SK-N-SH (cell line): ENCODE results near the gene TRPM3. TPM values are rescaled to one million over a fixed set of nuclear protein-coding genes. Genes with fewer than 3 reads are reported as not detected.

Experiments used
- CTCF ChIA-PET: fragments of 300-600, 350-600 bp; formaldehyde crosslinking; extraction: SDS; loops from one replicate; lab custom pipeline; 2021; lab: Yijun Ruan, JAX
- POLR2A ChIA-PET: fragments of 350-600 bp; sonication (Branson Sonifier 250); formaldehyde crosslinking; extraction: SDS; loops from one replicate; lab custom pipeline; 2020; ENCODE audit warnings: antibody characterized with exemption, inconsistent platforms; lab: Yijun Ruan, JAX
- DNase-seq: peaks from one replicate; pipeline ENCODE4 v3.0.0; 2012
- H2AFZ ChIP-seq: fragments of 200-600 bp; sonication (generic); 2 replicates; pipeline ENCODE4 v1.8.1; 2016; ENCODE audit warnings: antibody characterized with exemption, mild to moderate bottlenecking, low read depth
- H3F3A ChIP-seq: fragments of 200-600 bp; sonication (generic); replicated peaks from 2 replicates; pipeline ENCODE3; 2016; ENCODE audit warnings: antibody characterized with exemption, mild to moderate bottlenecking; ENCODE audit not compliant: insufficient read depth
- H3K27ac ChIP-seq, 2 experiments: fragments of 200-500 bp in 1 of 2; fragments of 200-600 bp in 1 of 2; sonication (Bioruptor generic) in 1 of 2; sonication (generic), shearing (Covaris generic) in 1 of 2; 2 replicates each; pipeline versions ENCODE4 v1.5.1 to v1.6.1; 2014 to 2016; ENCODE audit warnings: low read depth in 2 of 2, inconsistent platforms in 1 of 2, low read length in 1 of 2, mild to moderate bottlenecking in 1 of 2, mixed read lengths in 1 of 2
- H3K27me3 ChIP-seq: fragments of 200-600 bp; sonication (generic), shearing (Covaris generic); 2 replicates; pipeline ENCODE4 v1.6.1; 2016; ENCODE audit warnings: mixed run types; ENCODE audit not compliant: insufficient read depth
- H3K36me3 ChIP-seq, 2 experiments: fragments of 200-500 bp in 1 of 2; fragments of 200-600 bp in 1 of 2; sonication (Bioruptor generic) in 1 of 2; sonication (generic) in 1 of 2; replicated peaks in 1 of 2; 2 replicates each; pipeline versions ENCODE3 to v1.5.1; 2014 to 2016; ENCODE audit warnings: low read length in 1 of 2, mild to moderate bottlenecking in 1 of 2; ENCODE audit not compliant: insufficient read depth in 2 of 2, control insufficient read depth in 1 of 2
- H3K4me1 ChIP-seq, 2 experiments: fragments of 200-500 bp in 1 of 2; fragments of 200-600 bp in 1 of 2; sonication (Bioruptor generic) in 1 of 2; sonication (generic), shearing (Covaris generic) in 1 of 2; 2 replicates each; pipeline versions ENCODE4 v1.5.1 to v1.6.1; 2014 to 2016; ENCODE audit warnings: low read depth in 1 of 2, low read length in 1 of 2, mixed run types in 1 of 2; ENCODE audit not compliant: insufficient read depth in 2 of 2, control insufficient read depth in 1 of 2
- H3K4me2 ChIP-seq: fragments of 200-600 bp; sonication (generic), shearing (Covaris generic); 2 replicates; pipeline ENCODE4 v1.6.1; 2017; ENCODE audit warnings: mixed run types
- H3K4me3 ChIP-seq, 2 experiments: fragments of 200-500 bp in 1 of 2; fragments of 200-600 bp in 1 of 2; sonication (Bioruptor generic) in 1 of 2; sonication (generic), shearing (Covaris generic) in 1 of 2; 2 replicates each; pipeline versions ENCODE4 v1.5.1 to v1.8.1; 2014 to 2016; ENCODE audit warnings: low read depth in 2 of 2, inconsistent platforms in 1 of 2, low read length in 1 of 2, mild to moderate bottlenecking in 1 of 2, mixed read lengths in 1 of 2, moderate library complexity in 1 of 2
- H3K79me2 ChIP-seq: fragments of 200-600 bp; sonication (generic); 2 replicates; pipeline ENCODE4 v1.8.1; 2017; ENCODE audit warnings: mild to moderate bottlenecking; ENCODE audit not compliant: insufficient read depth
- H3K9ac ChIP-seq: fragments of 200-600 bp; sonication (generic); 2 replicates; pipeline ENCODE4 v1.6.1; 2017; ENCODE audit warnings: mixed run types
- H3K9me2 ChIP-seq: fragments of 200-600 bp; sonication (generic); 2 replicates; pipeline ENCODE4 v1.6.1; 2017; ENCODE audit warnings: mixed run types
- H3K9me3 ChIP-seq: fragments of 200-600 bp; sonication (generic); 2 replicates; pipeline ENCODE4 v1.6.1; 2017; ENCODE audit warnings: mixed run types, mild to moderate bottlenecking, moderate library complexity
- H4K20me1 ChIP-seq: fragments of 200-600 bp; sonication (generic); 2 replicates; pipeline ENCODE4 v1.6.1; 2017; ENCODE audit warnings: mild to moderate bottlenecking, mixed run types; ENCODE audit not compliant: insufficient read depth
- CHD2 ChIP-seq: fragments of 150-350 bp; IDR thresholded peaks from 2 replicates; pipeline ENCODE4 v1.6.1; 2018; ENCODE audit warnings: low read length; ENCODE audit not compliant: partially characterized antibody
- EP300 ChIP-seq, 2 experiments: IDR thresholded peaks; 2 replicates each; pipeline versions ENCODE4 v1.4.0 to v1.6.1; 2012; ENCODE audit warnings: borderline replicate concordance in 1 of 2, low read depth in 1 of 2, low read length in 1 of 2
- EZH2phosphoT487 ChIP-seq: fragments of 200-600 bp; sonication (generic); IDR thresholded peaks from 2 replicates; pipeline ENCODE4 v1.6.1; 2017; ENCODE audit warnings: low read depth, mixed run types, mild to moderate bottlenecking, antibody characterized with exemption, moderate library complexity, borderline replicate concordance
- FOSL2 ChIP-seq: IDR thresholded peaks from 2 replicates; pipeline ENCODE4 v1.4.0; 2012; ENCODE audit warnings: low read depth, mild to moderate bottlenecking, moderate library complexity, borderline replicate concordance
- FOXM1 ChIP-seq: IDR thresholded peaks from 2 replicates; pipeline ENCODE4 v1.4.0; 2012; ENCODE audit warnings: low read depth, mild to moderate bottlenecking
- GABPA ChIP-seq: IDR thresholded peaks from 2 replicates; pipeline ENCODE4 v1.4.0; 2012; ENCODE audit warnings: low read depth, mild to moderate bottlenecking
- GATA2 ChIP-seq: sonication (generic); formaldehyde crosslinking; IDR thresholded peaks from 2 replicates; pipeline ENCODE4 v1.5.0; 2020; ENCODE audit warnings: mild to moderate bottlenecking, missing genetic modification reagents
- JUND ChIP-seq: IDR thresholded peaks from 2 replicates; pipeline ENCODE4 v1.4.0; 2012
- MXI1 ChIP-seq: IDR thresholded peaks from 2 replicates; pipeline ENCODE4 v1.6.1; 2012; ENCODE audit warnings: mild to moderate bottlenecking, low read depth, low read length, improper control_type of control experiment
- NFIC ChIP-seq: IDR thresholded peaks from 2 replicates; pipeline ENCODE4 v1.4.0; 2012; ENCODE audit warnings: borderline replicate concordance
- NRF1 ChIP-seq: IDR thresholded peaks from 2 replicates; pipeline ENCODE4 v1.6.1; 2012; ENCODE audit warnings: low read depth, mild to moderate bottlenecking, low read length
- POLR2AphosphoS5 ChIP-seq: IDR thresholded peaks from 2 replicates; pipeline ENCODE4 v1.6.1; 2012; ENCODE audit warnings: low read depth, low read length
- RCOR1 ChIP-seq: fragments of 150-350 bp; IDR thresholded peaks from 2 replicates; pipeline ENCODE4 v1.6.1; 2017; ENCODE audit warnings: antibody characterized with exemption, low read length
- RXRA ChIP-seq: IDR thresholded peaks from 2 replicates; pipeline ENCODE4 v1.4.0; 2012; ENCODE audit warnings: low read depth, mild to moderate bottlenecking, borderline replicate concordance
- TAF1 ChIP-seq: IDR thresholded peaks from 2 replicates; pipeline ENCODE4 v1.6.1; 2012; ENCODE audit warnings: low read depth, mild to moderate bottlenecking, low read length, moderate library complexity, borderline replicate concordance
- WGBS: methylation state at CpG from one replicate; pipeline ENCODE4 v1.1.6; 2017; ENCODE audit warnings: low lambda C conversion rate; 5-methylcytosine and 5-hydroxymethylcytosine counted together
- polyA plus RNA-seq, 3 experiments: library from polyadenylated mRNA; depleted of rRNA; stranded (reverse); fragments of >200 nt; gene quantifications; 2 replicates each; pipeline ENCODE4 v1.2.3, GENCODE V29; 2012
- TF ChIP-seq, protein P1 (sequence below): IDR thresholded peaks from 2 replicates; pipeline ENCODE4; 2012
- TF ChIP-seq, protein P2 (sequence below): IDR thresholded peaks from 2 replicates; pipeline ENCODE4 v1.4.0; 2012; ENCODE audit warnings: low read depth, borderline replicate concordance
- TF ChIP-seq, protein P3 (sequence below): fragments of 200-600 bp; sonication (generic); IDR thresholded peaks from 2 replicates; pipeline ENCODE4 v1.6.1; 2017; ENCODE audit warnings: antibody characterized with exemption, mild to moderate bottlenecking, moderate library complexity

TRPM3 gene
- polyA plus RNA-seq, 1 of the 3 experiments (the other 2 are of a cell fraction): not detected

DNA sequence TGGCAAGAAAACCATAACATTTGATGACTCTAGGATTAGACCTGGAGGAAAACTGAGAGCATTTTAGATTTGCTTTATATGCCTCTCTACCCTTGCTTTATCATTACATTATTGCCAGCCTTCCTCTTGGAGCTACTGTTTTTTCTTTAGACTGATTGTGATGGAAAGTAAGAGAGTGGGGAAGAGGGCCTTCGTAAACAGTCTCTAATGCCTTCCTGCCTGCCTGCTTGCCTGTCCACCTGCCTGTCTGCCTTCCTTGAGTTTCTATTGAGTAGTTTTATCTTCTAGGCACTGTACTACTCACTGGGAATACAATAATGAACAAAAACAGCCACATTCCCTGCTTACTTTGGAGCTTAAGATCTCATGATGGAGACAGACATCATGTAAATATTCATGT lies 189.3 kb downstream of the TRPM3 start:
- Histone ChIP-seq H3K9me3 (no peaks in the 10 kb centered on the region), H3F3A (no peaks in the 10 kb centered on the region), H3K9ac (no peak overlapping the region), H4K20me1 (no peaks in the 10 kb centered on the region), H3K4me1 (no peaks in the 10 kb centered on the region), H3K4me3 (no peak overlapping the region), H2AFZ (no peak overlapping the region), H3K36me3 (no peaks in the 10 kb centered on the region), H3K9me2 (no peaks in the 10 kb centered on the region), H3K27me3 (no peaks in the 10 kb centered on the region; the same call in 1 of the 2 replicates), H3K4me2 (no peak overlapping the region), H3K79me2 (no peaks in the 10 kb centered on the region), H3K27ac (no peak overlapping the region)
- TF ChIP-seq MXI1 (no peak), EZH2phosphoT487 (no peak), EP300 (IDR thresholded peaks at IDR 0.05; ENCODE audit: borderline replicate concordance in 1 of 2, low read depth in 1 of 2, low read length in 1 of 2) (no peak), FOXM1 (no peak), NRF1 (no peak), CHD2 (no peak), NFIC (no peak), RCOR1 (no peak), GATA2 (CRISPR knock-in tag) (no peak), POLR2AphosphoS5 (no peak), TAF1 (no peak), RXRA (no peak), FOSL2 (no peak), GABPA (no peak), JUND (no peak)
- TF ChIP-seq, protein P1, sequence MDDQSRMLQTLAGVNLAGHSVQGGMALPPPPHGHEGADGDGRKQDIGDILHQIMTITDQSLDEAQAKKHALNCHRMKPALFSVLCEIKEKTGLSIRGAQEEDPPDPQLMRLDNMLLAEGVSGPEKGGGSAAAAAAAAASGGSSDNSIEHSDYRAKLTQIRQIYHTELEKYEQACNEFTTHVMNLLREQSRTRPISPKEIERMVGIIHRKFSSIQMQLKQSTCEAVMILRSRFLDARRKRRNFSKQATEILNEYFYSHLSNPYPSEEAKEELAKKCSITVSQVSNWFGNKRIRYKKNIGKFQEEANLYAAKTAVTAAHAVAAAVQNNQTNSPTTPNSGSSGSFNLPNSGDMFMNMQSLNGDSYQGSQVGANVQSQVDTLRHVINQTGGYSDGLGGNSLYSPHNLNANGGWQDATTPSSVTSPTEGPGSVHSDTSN: no peak
- TF ChIP-seq, protein P2, sequence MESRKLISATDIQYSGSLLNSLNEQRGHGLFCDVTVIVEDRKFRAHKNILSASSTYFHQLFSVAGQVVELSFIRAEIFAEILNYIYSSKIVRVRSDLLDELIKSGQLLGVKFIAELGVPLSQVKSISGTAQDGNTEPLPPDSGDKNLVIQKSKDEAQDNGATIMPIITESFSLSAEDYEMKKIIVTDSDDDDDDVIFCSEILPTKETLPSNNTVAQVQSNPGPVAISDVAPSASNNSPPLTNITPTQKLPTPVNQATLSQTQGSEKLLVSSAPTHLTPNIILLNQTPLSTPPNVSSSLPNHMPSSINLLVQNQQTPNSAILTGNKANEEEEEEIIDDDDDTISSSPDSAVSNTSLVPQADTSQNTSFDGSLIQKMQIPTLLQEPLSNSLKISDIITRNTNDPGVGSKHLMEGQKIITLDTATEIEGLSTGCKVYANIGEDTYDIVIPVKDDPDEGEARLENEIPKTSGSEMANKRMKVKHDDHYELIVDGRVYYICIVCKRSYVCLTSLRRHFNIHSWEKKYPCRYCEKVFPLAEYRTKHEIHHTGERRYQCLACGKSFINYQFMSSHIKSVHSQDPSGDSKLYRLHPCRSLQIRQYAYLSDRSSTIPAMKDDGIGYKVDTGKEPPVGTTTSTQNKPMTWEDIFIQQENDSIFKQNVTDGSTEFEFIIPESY: no peak
- TF ChIP-seq, protein P3, sequence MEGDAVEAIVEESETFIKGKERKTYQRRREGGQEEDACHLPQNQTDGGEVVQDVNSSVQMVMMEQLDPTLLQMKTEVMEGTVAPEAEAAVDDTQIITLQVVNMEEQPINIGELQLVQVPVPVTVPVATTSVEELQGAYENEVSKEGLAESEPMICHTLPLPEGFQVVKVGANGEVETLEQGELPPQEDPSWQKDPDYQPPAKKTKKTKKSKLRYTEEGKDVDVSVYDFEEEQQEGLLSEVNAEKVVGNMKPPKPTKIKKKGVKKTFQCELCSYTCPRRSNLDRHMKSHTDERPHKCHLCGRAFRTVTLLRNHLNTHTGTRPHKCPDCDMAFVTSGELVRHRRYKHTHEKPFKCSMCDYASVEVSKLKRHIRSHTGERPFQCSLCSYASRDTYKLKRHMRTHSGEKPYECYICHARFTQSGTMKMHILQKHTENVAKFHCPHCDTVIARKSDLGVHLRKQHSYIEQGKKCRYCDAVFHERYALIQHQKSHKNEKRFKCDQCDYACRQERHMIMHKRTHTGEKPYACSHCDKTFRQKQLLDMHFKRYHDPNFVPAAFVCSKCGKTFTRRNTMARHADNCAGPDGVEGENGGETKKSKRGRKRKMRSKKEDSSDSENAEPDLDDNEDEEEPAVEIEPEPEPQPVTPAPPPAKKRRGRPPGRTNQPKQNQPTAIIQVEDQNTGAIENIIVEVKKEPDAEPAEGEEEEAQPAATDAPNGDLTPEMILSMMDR: no peak
- POLR2A ChIA-PET: no interaction called here
- 5% methylated on average over 1 of the region's 1 CpG for WGBS
- CTCF ChIA-PET: no interaction called here
- no peak for DNase-seq
